Stimulated activated CD8-positive, alpha-beta memory T cell treated with anti-CD3 and anti-CD28 coated beads, Interleukin-15, amount 100 ng/mL, for 48 hours (primary cell): Measurements from ENCODE around the gene EVI2B.
"Not testable (repeated sequence)": the region's sequence is repeated elsewhere in the genome, so short reads cannot be mapped to it uniquely, and the experiment has no call there.

Experiments used
- DNase-seq, 2 donors: peaks; one replicate each; pipeline ENCODE4 v3.0.0-alpha.2; 2020; ENCODE audit warnings: low read depth in 2 of 2

The EVI2B gene

DNA sequence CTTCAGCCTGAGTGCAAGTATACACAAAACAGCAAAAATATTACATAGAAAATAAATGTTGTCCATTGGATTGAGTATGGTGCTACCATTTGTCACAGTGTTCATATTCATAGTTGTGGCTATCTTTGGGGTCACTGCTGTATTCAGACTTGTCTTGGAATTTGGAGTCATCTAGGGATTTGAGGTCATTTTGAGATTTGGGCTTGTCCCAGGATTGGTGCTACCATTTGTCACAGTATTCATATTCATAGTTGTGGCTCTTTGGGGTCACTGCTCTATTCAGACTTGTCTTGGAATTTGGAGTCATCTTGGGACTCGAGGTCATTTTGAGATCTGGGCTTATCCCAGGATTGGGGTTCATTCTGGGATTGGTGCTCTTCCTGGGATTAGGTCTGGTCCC is 41.6 kb downstream of the EVI2B start:
- DNase-seq, result no peak

DNA sequence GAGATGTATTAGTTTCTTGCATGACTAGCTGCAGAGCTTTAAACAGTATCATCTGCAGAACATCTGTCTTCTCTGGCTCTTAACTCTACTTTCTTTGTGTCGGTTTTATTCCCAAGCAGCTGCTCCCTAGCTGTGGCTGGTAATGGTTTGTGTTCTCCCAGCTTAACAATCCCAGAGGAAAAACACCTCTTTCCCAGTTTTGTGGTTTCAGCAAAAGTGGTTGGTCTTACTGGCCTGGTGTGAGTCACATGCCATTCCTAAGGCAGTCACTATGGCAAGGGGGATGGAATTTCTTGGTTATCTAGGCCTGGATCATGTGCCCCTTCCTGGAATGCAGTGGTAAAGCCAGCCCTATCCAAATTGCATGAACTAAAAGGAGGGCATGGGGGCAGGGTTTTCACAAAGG is 44.3 kb downstream of the EVI2B start:
- no peak for DNase-seq

DNA sequence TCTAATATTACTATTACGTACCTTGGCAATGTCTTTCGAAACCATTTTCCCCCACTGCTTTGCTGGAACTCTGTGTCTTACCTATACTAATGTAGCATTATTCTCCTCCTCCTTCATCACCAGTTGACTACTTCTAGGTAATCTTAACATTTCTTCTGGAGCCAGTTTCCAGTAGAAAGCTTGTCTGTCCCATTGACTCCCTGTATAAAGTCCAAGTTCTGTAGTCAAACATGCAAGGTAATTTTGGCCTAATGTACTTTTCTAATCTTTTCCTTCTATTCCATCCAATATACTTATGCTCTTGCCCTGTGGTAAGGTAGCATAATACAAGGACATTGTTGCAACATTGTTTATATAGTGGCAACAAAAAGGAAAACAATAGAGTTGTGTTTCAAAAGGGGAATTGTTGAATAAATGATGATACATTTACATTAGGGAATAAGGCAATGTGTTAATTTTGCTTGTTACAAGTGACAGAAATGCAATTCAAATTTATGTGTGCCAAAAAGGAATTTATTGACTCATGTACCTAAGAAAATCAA is 44.7 kb downstream of the EVI2B start:
- DNase-seq, result no peak

DNA sequence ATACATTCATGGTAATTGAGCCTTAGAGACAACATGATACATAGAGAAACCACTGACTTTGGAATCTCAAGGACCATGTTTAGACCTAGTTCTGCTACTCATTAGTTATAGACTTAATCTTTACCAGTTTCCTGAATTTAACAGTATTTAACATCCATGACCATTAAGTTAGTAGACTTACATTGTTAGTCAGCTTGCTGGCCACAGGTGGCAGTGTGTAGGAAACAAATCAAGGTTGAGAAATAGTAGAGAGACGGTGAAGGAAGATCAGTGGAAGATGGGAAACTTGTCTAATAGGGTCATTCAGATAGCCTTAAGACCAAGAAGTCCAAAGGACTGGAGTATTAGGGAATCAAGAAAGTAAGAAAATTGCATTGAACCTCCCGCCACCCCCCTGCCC is 47.8 kb downstream of the EVI2B start:
- no peak for DNase-seq

DNA sequence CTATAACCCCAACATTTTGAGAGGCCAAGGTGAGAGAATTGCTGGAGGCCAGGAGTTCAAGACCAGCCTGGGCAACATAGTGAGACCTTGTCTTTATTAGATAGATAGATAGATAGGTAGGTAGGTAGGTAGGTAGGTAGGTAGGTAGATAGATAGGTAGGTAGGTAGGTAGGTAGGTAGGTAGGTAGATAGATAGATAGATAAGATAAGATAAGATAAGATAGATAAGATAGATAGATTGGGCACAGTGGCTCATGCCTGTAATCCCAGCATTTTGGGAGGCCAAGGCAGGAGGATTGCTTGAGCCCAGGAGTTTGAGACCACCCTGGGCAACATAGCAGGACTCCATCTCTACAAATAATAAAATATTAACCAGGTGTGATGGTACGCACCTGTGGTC is 50.9 kb downstream of the EVI2B start:
- not testable (repeated sequence) for DNase-seq

DNA sequence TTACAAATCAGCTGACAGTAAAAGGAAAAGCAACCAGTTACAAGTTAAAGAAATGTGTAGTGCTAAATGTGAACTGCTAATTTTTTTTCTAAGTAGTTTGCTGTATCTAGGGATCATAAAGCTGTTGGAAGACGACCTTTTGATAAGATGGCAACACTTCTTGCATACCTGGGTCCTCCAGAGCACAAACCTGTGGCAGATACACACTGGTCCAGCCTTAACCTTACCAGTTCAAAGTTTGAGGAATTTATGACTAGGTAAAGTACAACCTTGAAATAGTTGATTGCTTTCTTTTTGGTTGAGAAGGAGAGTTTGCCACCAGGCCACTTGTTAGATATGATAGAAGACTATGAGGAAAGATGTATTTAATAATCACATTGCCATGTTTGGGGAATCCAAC is 52.3 kb downstream of the EVI2B start:
- DNase-seq, result no peak

DNA sequence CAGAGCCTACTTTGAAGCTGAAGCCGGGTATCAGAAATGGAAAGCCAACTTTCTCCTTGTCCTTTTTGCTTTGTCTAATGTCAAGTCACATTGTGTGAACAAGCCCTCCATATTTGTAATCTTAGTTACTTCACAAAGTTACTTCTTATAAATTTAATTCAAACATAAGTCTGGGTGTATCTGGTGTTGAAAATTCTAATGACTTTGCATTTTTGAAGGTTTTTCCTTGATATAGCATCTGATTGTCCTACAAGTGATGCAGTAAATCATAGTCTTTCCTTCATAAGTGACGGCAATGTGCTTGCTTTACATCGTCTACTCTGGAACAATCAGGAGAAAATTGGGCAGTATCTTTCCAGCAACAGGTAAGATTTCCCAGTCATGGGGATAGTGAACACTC is 53.7 kb downstream of the EVI2B start:
- no peak for DNase-seq

DNA sequence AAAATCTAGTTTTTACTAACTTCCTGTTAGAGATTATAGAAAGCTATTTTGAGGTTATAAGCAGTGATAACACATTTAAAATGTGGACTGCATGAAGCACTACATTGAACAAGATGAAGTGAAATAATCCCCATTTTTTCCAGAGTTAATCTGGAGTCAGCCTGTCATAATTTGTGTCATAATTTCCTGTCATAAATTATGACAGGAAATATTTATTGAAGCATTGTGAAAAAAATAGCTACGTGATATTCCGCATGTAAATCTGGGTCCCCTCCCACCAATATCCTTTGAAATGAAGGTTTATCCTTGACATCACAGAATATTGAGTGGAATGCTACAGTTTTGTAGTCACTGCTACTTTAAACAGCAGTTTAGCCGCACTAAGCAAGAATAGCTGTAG is 56.9 kb downstream of the EVI2B start:
- DNase-seq, result no peak

DNA sequence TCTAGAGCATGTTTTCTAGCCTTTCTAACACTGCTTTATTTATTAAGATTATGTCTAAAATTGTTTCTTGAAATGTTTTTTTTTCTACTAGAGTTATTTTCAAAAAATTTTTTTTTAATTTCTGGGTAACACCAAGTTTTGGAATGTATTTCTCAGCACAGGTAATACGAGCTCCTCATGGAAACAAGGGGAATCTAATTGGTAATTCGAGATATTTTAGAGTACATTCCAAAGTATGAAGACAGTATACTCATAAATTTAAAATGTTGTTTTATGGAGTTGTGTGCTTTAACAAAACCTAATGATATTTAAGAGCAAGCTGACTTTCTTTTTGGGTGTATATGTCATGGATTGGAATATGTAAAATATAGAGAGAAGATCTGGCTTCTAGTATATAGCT is 59.2 kb downstream of the EVI2B start:
- no peak for DNase-seq
